ENCODE results near the gene EEIG1. TPM values are rescaled to one million over a fixed set of nuclear protein-coding genes. Genes with fewer than 3 reads are reported as not detected.

The EEIG1 gene
- total RNA-seq, 1 experiment from 2014 or later: 12.2 TPM

DNA sequence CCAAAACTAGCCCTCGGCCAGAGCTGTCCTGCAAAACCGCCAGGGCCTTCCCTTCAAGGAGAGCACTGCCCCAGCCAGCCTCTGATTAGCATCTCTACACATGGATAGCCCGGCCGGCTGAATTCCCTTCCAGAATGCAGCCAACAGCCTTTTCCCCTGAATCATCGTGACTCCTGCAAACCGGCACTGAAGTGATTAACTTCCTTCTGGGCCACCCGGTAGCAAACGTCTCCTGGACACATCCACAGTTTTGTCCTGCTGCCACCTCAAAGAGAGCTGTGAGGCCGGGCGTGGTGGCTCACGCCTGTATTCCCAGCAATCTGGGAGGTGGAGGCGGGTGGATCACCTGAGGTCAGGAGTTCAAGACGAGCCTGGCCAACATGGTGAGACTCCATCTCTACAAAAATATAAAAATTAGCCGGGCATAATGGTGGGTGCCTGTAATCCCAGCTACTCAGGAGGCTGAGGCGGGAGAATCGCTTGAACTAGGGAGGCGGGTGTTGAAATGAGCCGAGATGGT is 21.1 kb upstream of the EEIG1 start:
- peak; percentile 91 for DNase-seq (ENCODE audit: extremely low read depth, low read depth)

DNA sequence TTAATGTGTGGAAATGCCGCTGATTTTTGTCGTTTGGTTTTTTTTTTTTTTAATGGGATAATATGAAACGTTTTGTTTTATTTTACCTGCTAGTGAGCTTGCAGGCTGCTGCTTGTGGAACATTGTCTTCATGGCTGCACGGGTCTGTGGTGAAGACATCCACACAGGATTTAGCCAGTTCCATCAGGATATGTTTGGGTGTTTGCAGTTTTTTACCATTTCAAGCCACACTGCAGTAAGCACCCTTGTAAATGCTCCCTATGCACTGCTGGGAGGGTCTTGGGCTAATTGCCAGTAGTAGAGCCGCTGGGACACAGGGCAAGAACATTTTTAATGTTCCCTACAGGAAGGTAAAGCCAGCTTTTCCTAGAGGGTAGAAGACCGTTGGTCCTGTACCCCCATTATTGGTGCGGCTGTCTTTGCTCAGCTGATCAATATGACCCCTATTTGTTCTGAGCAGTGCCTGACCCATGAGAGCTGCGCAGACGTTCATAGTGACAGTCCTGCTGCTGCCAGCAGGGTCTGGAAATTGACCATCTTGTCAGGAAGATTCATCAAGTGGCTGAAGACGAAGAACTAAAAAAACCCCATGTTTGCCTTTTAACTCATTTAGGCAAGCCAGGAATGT is 20.5 kb upstream of the EEIG1 start:
- no peak for DNase-seq (ENCODE audit: extremely low read depth, low read depth)

DNA sequence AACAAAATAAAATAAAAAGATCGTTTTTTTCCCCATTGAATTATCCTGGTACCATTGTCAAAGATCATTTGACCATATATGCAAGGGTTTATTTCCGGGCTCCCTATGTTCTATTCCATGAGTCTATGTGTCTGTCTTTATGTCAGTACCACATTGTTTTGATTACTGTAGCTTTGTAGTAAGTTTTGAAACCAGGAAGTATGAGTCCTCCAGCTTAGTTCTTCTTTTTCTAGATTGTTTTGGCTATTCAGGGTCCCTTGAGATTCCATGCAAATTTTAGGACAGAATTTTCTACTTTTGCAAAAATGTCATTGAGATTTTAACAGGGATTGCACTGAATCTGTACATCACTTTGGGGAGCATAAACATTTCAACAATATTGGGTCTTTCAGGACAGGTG is 18.7 kb upstream of the EEIG1 start:
- DNase-seq (ENCODE audit: extremely low read depth, low read depth): no peak

DNA sequence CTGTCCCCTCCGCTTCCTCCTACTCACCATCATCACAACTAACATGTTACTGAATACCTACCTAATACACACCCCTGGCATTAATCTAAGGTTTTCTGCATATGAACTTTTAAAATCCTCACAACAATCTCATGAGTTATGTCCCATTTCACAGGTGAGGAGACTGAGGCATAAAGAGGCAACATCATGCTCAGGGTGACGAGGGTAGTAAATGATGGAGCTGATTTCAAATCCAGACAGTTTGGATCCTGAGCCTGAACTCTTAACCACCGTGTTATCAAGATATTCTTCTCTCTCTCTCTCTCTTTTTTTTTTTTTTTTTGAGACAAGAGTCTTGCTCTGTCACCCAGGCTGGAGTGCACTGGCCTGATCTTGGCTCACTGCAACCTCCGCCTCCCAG is 12.9 kb upstream of the EEIG1 start:
- DNase-seq (ENCODE audit: extremely low read depth, low read depth): no peak

DNA sequence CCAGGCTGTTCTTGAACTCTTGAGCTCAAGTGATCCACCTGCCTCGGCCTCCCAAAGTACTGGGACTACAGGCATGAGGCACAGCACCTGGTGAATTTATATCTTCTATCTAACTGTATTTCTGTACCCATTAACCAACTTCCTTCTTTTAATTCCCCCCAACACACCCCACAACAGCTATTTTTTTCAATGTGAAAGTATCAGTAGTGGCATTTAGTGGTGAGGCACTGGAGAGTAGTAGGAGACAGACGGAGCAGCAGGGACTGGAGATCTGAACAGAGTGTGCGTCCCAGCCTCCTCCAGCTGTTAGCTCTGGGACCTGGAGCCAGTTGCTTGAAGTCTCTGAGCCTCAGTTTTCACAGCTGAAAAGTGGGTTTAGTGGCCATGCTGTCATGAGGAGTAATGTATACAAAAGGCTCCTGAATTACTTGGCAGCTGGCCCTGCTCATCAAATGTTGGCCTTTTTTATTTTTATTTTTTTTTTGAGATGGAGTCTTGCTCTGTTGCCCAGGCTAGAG is 11.0 kb upstream of the EEIG1 start:
- DNase-seq (ENCODE audit: extremely low read depth, low read depth): no peak

DNA sequence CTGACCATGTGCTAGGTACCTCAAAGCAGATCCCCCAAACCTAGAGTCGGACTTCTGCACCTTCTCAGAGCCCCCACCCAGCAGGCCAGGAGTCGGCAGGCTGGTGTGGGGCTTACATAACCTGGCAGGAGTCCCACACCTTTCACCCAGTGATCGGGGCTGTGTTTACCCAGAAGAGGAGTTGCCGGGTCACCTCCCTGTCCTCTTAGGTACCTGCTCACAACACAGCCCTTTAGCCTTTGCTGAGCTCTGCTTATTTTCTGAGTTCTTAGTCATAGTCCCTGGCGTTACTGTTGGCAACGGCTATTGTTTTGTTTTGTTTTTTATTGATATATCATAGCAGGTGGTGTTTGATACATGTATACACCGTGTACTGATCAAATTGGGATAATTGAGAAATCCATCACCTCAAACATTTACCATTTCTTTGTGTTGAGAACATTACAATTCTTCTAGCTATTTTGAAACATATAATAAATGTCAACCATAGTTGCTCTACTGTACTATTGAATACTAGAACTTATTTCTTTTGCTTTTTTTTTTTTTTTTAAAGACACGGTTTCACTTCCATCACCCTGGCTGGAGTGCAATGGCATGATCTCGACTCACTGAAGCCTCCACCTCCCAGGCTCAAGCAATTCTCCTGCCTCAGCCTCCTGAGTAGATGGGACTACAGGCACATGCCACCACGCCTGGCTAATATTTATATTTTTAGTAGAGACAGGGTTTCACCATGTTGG is 10.4 kb upstream of the EEIG1 start:
- no peak for DNase-seq (ENCODE audit: extremely low read depth, low read depth)

DNA sequence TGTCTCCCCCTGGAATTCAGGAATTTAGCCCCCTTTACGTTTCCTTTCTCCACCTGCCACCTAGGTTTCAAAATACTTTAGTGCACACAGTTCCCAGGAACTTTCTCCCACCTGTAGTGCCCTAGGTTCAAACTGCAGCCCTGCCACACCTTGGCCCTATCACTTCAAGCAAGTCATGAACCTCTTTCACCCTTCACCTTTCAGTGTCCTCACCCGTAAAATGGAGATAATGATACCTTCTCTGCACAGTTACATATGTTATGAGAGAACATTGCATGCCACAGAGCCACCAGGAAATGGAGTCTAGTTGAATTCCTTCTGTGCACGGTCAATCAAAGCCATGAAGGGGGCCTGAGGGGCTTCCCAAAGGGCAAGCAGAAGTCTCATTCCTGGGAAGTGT is 9.8 kb upstream of the EEIG1 start:
- DNase-seq (ENCODE audit: extremely low read depth, low read depth): no peak

DNA sequence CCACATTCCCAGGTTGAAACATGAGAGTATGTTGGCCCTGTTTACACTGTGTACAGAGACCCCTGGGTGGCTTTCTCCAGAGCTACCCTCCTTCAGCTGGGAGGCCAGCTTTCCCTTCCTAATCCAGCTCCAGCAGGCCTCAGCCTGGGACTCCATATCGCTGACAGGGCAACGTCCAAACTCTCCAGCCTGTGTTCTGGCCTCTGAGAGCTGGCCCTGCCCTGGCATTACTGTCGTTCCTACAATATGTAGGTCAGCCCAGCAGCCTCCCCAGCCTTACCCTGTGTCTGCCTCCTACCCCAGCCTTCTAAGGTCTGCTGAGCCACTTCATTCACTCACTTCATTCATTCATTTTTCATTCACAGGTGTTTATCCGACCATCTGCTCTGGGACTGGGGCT is 8.3 kb upstream of the EEIG1 start:
- DNase-seq (ENCODE audit: extremely low read depth, low read depth): no peak

DNA sequence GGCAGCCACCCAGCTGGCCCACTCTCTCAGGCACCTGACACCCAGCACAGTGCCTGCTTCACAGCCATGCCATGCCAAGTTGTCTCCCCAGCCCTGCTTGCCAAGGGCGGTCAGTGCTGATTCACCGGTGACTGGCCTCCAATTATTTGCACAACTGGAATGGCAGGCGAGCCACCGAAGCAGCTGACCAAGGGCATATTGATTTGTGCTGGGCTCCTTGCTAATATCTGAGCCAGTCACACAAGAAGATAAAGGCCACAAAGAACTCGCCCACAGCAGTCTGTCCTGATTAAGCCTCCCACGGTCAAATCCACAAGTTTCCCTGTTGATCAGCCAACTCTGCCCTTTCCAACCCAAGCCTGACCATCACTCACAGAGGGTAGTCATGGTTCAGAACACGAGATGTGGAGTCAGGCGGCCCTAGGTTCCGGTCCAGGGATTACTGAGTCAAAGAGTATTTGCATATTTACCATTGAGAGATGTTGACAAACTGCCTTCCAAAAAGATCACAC is 6.4 kb upstream of the EEIG1 start:
- peak; percentile 46 for DNase-seq (ENCODE audit: extremely low read depth, low read depth)

DNA sequence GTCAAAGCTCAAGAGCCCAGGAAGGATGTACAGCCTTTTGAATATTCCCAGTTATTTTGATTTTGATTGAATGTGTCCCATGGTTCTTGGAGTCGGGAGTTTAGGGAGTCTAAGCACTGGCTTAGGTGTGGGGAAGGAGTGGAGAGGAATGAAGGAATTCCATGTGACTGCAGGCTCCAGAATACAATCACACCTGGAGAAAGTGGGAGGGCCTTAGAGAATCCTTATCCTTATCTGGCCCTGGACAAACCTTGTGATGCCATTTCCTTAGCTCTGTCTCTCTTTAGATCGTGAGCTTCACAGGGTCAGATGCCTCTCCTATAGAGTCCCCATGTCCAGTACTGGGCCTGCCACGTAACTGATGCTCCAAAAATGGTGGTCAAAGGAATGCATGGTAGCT is 4.2 kb upstream of the EEIG1 start:
- no peak for DNase-seq (ENCODE audit: extremely low read depth, low read depth)

DNA sequence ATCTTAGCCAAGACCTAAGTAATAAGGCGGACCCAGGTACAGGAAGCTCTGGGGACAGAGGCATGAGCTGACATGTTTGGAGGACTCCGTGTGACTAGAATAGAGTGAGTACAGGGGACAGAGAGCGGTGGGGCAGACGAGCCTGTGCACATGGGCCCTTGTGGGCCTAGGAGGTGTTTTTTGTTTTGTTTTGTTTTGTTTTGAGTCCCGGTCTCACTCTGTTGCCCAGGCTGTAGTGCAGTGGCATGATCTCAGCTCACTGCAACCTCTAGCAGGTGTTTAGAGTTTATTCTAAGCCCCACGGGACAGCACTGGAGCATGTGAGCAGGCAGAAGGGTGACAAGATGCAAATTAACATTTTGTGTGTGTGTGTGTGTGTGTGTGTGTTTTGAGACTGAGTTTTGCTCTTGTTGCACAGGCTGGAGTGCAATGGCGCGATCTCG is 3.1 kb upstream of the EEIG1 start:
- no peak for DNase-seq (ENCODE audit: extremely low read depth, low read depth)

DNA sequence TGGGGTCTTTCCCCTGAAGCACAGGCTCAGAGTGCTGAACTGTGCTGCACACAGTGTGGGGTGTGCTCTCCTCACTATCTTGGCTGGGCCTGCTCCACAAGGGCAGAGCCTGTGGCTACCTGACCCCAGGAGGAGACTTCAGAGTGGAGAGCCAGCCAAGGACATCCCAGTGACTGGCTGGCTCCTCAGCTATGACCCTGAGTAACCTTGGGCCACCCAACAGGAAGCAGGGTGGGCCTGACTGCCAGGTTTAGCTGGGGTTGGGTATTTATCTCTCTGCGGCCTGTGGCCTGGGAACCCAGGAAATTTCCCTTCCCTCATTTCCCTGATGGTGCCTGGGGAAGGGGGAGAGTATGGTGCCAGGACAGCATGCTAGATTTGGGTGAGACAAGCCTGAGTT is 2.1 kb upstream of the EEIG1 start:
- DNase-seq (ENCODE audit: extremely low read depth, low read depth): no peak

DNA sequence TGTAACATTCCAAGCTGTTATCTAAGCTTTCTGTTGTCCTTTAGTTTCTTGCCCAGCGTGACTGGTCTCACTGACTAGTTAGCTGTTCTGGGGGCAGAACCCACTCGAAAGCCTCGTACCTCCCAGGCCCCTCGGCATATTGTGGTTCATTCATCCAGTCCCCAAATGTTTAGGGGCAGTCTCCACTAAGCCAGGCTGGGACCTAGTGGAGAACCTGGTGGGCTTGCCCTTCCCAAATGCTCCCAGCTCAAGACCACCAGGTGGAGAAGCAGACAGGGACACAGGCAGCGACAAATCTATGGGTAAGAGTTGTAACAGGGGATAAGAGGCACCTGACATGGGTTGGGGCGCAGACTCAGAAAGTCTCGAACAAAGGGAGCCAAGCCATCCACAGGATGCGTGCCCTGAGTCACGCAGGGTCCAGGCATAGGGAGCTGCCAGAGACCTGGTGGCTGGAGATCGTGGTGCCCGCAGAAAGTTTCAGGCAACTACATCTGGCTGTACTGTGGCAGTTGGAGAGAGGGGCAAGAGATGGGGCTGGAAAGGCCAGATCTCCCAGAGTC is 851 bp upstream of the EEIG1 start:
- no peak for DNase-seq (ENCODE audit: extremely low read depth, low read depth)

DNA sequence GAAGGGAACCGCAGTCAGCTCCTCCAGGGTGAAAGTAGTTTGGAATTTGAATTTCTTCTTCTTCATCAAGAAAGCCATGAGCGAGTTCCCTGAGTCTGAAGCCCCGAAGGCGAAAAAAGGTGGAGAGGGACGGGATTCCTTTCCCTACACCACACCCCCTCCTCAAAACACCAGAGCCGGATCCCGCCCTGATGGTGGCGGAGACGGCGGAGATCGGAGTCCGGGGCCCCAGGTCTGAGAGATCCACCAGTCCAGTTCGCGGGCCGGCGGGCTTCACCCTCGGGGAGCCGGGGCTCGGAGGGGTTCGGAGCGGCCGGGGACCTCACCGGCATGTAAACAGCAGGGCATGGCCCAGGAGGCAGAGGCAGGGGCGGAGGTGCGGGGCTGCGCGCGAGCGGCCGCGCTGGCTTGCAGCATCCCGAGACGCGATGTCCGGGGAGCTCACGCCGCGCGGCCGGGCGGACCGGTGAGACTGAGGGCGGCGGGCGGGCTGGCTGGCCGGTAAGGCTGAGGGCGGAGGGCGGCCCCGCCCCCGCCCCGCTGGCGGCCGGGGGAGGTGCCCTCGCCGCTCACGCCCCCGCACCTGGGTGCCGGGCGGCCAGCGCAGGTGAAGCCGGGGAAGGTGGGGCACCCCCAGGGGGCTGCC is 606 bp downstream of the EEIG1 start:
- no peak for DNase-seq (ENCODE audit: extremely low read depth, low read depth)

DNA sequence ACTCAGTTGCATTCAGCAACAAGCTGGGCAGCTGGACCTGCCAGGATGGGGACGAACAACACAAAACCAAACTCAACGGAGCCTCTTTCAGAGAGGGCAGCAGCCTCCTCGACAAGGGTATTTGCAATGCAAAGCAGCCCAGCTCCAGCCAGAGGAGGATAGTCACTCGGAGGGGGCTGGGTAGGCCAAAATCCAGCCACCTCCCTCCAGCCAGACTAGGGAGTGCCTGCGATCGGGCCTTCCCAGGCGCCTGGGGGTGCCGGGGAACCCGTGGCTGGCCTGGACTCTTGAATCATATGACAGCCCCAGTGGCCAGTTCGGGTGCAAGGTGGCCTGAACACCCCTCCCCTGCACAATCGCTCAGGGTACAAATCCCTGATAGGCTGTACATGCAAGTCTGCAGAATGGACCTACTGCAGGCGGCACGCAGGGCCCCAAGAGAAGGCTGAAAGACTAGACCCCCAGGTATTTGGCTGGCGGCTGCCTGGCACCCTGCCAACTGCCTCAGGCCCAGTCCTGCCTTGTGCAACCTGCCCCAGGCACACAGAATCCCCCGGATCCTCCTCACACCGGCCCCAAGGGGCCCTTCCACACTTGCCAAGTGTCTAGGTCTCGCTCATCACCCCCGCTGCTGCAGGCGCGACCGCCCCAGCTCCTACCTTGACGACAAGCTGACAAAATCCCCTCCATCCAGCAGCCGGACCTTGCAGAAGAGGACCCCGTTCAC is 1.3 kb downstream of the EEIG1 start:
- DNase-seq (ENCODE audit: extremely low read depth, low read depth): no peak

DNA sequence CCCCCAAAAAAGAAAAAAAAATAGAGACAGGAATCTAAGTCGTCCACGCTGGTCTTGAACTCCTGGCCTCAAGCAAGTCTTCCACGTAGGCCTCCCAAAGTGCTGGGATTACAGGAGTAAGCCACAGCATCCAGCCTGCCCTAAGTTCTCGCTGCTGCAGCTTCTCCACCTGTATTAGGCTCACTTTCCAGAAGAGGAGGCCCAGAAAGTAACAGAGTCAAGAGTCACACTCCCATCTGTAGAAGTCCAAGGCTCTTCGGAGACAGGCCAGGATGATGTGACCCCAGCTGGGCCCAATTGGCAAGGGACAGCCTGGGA is 1.8 kb downstream of the EEIG1 start:
- no peak for DNase-seq (ENCODE audit: extremely low read depth, low read depth)

DNA sequence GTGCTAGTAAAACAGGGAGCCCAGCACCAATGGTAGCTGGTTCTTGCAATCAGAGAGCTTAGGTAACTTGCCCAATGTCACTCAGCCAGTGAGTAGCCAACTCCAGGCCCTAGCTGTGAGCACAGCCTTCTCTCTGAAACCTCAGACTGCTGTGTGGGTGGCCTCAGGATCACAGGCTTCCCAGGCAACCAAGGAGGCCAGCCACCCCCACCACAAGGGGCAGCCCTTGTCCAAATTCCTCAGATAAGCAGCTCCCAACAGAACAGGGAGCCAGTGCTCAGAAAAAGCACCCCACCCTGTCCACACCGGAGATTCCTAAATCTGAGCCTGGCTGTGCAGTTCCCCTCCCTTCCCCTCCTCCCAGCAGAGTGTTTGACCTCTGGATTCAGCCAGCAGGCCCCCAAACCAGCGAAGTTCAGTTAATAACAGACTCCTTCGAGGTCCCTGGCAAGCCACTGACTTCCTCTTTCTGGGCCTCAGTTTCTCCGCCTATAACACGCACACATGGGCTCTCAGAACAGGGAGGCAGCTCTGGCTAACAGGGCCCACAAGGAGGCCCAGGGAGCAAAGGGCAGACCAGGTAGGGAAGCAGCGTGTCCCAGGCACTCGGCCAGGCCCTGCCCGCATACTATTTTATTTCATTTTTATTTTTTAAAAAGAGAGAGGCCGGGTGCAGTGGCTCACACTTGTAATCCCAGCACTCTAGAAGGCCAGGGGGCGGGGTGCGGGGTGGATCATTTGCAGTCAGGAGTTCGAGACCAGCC is 2.7 kb downstream of the EEIG1 start:
- no peak for DNase-seq (ENCODE audit: extremely low read depth, low read depth)

DNA sequence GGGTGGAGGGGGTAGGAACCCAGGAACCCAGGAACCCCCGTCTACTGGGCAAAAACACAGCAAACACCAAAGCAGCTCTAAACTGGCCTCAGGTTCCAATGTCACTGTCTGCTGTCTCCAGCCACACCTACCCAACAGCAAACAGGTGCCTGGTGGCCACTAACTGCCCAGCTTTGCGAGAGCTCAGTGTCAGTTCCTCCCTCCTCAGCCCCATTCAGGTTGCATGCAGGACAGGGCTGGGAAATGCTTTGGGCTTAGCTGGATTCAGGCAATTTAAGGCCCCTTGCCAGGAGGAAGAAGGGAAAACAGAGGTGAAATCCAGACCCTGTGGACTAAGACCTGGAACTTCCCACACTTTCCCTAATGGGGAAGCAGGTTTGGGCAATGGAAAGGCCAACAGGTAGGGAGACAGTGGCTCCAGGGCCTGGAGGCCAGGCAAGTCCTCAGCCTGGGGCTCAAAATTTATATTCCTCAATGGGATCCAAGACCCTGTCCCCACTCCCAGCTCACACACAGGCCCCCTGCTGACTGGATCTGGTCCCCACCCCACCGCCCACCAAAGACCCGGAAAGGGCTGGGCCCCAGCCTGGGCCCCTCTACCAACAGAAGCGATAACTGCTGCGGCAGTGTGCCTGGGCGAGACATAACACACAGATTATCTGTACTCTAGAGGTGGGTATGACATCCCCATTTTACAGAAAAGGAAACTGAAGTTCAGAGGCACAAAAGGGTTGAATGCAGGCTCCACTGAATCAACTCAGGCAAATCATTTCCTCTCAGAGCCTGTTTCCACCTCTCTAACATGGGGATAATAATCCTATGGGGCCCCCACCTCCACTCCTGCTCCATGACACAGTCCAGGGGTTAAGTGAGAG is 3.5 kb downstream of the EEIG1 start:
- no peak for DNase-seq (ENCODE audit: extremely low read depth, low read depth)

DNA sequence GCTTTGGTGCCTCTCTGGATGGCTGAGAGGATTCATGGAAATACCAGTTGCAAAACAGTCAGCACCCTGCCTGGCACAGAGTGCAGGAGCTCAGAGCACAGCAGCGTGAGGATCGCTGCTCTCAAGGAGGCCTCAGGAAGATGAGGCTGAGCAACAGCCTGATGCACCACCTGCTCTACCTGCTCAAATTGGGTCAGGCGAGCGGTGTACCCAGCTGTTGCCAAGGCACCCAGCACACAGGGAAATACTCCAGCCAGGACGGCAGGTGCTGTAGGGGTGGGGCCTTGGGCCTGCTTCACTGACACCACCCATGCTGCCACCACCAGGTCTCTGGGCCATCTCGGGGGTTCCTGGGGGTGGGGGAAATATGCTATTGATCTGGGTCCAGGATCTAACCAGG is 4.3 kb downstream of the EEIG1 start:
- no peak for DNase-seq (ENCODE audit: extremely low read depth, low read depth)

Measured in NCI-H460 (cell line).